ENCODE data around the gene KDM5B.
"Not testable (repeated sequence)": the region's sequence is repeated elsewhere in the genome, so short reads cannot be mapped to it uniquely, and the experiment has no call there.

Gene KDM5B

DNA sequence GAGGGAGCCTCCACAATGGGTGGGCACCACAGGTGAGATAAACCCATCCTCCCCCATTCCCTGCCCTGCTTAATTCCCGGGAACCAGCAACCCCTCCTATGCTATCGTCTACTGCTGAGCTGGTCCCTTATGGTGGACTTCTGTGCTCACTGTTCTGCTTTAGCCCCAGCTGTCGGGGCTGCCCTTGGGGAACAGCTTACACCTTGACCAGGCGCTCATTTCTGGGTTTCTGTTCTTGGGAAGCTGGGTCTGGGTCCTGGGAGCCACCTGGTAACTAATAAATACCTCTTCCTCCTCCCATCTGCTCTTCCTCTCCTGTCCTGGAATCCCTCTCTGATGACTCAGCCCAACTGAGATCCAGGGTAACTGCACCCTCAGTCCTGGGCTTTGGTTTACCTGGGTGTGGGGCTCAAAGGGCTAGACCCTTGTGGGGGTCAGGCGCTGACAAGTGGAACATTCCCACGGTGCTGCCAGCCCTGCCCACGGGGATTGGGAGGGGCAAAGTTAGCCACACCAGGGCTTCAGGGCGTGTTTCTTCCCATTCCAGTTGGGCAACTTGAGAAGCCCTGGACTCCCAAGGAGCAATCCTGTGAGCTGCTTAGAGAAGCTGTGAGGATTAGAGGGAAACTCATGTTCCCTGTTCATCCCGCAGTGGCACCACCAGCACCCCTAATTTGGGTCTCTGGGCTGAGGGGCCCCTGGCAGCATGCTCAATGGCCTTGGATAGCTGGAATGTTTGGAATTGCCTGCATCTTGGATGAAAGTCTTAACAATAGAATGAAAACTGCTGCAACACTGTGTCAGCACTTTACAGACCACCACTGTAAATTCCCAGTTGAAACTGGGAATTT lies 4.2 kb upstream of the KDM5B start:
- no peak for DNase-seq (ENCODE audit: low read depth in 2 of 2, low spot score in 1 of 2)

DNA sequence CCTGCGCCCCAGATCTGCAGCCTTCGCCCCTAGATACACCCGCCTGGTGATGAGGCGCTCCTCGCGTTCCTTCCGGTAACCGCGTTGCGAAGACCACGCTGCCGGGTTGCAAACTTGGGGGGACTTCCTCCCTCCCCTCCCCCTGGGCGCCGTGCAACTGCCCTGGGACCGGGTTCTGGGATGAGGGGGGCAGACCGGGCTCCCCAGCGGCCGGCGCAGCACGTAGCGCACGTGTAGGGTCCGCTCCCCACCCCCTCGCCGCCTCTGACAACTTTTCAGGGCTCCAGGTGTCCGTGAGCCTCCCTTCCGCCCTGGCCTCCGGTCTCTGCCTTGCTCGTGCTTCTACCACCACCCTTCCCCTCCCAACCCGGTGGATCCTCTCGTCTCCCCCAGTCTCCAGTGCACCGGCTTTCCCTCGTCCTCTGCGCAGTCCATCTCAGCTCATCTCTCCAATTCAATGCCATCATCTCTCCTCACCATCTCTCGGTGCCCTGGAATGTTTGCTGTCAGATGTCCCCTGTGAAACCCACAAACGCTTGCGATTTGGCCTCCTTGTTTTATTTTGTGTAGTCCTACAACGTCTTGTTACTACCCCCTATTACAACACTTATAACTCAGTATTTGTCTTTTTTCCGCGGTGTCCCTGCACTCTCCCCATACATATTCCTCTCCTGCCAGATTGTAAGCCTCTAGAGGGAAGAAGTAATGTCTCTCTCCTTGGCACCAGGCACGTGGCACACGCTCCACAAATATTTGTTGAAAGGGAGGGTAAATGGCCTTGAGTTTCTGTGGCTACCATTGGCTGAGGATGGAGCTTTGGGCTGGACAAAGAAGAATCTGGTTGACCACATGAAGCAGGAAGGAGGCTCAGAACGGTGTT lies 3.3 kb upstream of the KDM5B start:
- no peak for DNase-seq (ENCODE audit: low read depth in 2 of 2, low spot score in 1 of 2)

- DNase-seq (ENCODE audit: low read depth in 2 of 2, low spot score in 1 of 2) = peak; percentile 60 to 78
Measured at GRCh38 chr1:202810615-202811295, 2.5 kb upstream of the KDM5B start, which contains the start of gene PCAT6. Gene PCAT6, plus strand, starts transcription at chr1:202810954.

DNA sequence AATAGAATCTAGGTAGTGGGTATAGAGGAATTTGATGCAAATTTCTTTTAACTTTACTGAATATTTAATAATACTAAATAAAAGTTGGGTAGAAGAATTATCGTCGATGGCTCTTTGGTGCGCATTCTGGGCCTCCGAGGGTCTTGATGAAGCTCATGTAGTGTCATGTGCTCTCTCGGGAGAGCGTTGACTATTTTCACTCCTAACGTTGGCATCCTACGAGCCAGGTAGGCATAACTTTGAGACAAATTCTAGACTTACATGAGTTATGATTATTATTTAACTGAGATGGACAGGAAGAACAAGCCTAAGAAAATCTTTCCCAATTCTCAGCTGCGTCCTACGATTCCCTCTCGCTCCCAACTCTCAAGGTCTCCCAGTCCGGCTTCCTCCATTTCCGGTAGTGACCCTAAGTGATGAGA lies 2.0 kb upstream of the KDM5B start:
- DNase-seq (ENCODE audit: low read depth in 2 of 2, low spot score in 1 of 2) = no peak

DNA sequence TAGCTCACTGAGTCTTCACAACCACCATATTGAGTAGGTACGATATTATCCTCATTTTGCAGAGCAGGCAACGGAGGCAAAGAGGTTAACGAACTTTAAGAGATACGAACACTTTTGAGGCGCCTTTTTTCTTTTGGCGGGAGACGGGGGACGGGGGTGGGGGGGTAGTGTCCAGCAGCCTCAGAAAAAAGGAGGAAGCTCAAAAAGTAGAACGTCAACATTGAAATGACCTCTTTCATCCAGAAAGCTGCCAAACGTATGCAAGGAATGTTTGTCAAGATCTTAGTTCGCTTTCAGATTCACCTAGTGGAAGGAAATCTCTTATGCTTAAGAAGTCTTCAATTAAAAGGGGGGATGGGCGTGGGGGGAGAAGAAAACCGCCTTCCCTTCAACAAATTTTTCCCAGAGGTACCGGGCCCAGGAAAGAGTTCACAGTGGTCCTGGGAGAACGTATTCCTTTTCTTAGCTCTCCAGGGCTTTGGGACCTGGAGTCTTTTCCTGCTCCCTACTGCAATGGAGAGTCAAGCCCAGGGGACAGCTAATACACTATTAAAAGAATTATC lies 1.5 kb upstream of the KDM5B start:
- DNase-seq (ENCODE audit: low read depth in 2 of 2, low spot score in 1 of 2) = no peak

DNA sequence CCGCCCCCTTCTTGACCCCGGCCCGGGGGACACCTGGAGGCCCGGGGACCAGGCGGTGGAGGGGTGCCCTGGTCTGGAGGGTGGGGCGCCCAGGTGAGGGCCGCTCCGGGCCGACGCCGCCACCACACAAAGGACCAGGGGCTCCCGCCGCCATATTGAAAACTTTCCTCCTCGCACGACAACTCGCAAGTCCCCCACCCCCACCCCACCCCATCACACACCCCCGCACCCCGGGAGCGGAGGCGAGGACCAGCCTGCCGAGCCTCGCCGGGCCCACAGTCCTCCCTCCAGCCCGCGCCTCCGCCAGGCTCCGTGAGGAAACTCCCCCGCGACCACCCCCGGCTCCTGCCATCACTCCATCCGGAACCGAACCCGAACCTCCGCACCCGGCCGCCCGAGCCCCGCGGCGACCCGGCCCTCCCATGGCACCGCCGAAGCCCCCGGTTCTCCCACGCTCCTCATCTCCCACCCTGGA lies 733 bp downstream of the KDM5B start:
- peak in 1 of 2 donors; percentile 9 for DNase-seq (ENCODE audit: low read depth in 2 of 2, low spot score in 1 of 2)

GRCh38 chr1:202806845-202807450 lies 1.3 kb downstream of the KDM5B start:
- no peak for DNase-seq (ENCODE audit: low read depth in 2 of 2, low spot score in 1 of 2)

DNA sequence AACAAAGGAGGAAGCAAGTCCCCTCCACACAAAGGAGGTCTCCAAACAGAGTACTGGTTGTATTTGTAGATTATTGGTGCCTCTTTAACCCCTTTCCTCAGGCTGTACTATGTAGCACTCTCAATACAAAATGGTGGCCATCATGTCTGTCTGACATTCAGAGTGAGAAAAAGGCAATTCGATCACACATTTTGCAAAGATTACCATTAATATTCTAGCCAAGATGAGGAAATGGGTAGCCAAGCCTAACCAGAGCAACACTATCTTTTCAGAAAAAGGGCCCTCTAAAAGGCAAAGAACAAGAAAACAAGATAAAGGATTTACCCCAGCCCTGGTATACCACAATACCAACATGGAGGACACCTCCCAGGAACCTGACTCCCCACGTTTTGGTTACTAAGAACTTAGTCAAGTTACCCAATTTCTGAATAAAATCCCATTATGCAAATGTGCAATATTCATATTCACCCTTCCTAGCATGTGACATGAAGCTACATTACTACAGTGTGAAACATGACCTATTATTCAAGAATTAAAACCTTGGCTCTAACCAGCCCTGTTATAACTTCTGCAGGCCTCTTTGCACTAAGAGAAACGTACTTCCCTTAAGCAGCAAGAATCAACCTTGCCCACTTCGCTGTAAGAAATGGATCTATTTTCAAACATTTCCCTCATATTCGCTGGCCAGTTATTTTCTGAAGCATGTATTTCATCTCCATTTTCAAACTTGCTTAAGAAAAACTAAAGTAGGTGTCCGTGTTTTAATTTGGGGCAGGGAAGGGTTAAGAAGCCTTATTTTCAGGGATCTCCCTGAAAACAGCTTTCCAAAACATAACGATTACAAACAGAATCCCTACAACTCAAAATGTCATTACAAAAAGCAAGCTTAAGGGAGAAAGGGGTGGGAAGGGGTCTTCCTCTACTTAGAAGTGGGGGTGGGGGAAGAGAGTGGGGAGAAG lies 2.1 kb downstream of the KDM5B start:
- DNase-seq (ENCODE audit: low read depth in 2 of 2, low spot score in 1 of 2) = no peak

- DNase-seq (ENCODE audit: low read depth in 2 of 2, low spot score in 1 of 2) = no peak
Measured at GRCh38 chr1:202804126-202804525, 4.1 kb downstream of the KDM5B start.

GRCh38 chr1:202802998-202803932 lies 5.0 kb downstream of the KDM5B start:
- DNase-seq (ENCODE audit: low read depth in 2 of 2, low spot score in 1 of 2) = no peak

DNA sequence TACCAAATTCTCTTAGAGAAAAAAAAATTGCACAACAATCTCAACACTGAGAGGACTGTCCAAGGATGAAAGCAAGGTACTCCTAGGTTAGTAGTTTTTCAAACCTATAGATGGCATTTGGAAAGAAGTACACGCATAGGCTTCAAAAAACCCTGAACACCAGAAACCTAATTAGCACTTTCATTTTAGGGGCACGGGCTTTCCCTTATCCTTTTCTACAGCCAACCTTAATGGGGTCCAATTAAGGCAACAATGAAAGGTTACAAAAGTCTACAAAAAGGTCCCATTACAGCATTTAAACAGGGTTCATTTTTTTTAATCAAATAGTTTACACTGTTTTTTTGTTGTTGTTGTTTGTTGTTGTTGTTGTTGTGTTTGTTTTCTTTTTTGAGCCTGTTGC lies 6.2 kb downstream of the KDM5B start:
- no peak for DNase-seq (ENCODE audit: low read depth in 2 of 2, low spot score in 1 of 2)

DNA sequence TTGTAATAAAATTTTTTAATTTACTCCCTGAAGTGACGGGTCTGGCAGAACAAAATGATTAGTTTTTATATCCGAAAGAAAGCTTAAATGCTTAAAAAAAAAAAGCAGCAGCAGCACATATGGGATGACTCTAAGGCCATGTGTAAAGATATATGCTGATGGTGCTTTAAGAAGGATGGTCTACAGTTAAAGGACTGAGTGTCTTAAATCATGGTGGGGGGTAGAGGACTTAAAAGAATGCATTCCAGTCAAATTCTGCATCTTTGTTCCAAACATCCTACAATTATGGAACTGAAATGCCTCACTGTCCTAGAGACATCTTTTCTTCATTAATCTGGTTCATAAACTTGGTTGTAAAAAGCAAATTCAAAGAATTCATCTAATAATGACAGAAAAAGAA lies 7.0 kb downstream of the KDM5B start:
- no peak for DNase-seq (ENCODE audit: low read depth in 2 of 2, low spot score in 1 of 2)

DNA sequence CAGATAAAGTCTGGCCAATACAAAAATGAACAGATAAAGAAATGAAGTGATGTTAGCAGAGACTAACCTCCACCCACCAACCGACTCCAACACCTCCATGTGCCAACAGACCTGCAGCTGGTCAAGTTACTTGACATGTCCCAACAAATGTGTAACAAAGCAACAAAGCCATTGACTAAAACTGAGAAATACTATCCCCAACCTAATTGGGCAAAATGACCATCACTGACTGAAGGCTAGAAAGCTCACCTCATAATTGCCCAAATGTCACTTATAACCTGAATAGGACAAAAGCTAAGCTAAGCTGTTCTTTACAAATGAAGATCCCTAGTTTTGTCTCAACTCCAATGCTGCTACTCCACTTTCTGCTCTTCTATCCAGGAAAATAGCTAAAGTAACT lies 7.5 kb downstream of the KDM5B start:
- no peak for DNase-seq (ENCODE audit: low read depth in 2 of 2, low spot score in 1 of 2)

DNA sequence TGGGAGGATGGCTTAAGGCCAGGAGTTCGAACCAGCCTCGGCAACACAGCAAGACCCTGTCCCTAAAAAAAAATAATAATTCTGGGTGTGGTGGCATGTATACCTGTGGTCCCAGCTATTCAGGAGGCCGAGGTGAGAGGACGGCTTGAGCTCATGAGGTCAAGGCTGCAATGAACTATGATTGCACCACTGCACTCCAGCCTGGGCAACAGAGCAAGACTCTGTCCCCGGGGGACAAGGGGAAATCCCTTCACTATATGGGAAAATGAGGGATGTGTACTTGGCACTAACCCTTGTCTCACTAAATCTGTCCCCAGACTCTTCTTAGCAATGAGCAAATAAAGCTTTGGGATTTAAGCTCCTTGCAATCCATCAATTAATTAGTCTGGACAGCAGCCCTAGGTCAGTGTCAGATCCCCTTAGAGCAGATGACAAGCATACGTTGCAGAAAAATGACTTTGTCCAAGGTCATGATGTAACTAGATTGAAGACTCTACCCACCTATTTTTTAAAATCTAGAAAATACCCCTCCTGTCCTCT lies 9.4 kb downstream of the KDM5B start:
- DNase-seq (ENCODE audit: low read depth in 2 of 2, low spot score in 1 of 2) = no peak

GRCh38 chr1:202798260-202798659 lies 10.0 kb downstream of the KDM5B start:
- no peak for DNase-seq (ENCODE audit: low read depth in 2 of 2, low spot score in 1 of 2)

DNA sequence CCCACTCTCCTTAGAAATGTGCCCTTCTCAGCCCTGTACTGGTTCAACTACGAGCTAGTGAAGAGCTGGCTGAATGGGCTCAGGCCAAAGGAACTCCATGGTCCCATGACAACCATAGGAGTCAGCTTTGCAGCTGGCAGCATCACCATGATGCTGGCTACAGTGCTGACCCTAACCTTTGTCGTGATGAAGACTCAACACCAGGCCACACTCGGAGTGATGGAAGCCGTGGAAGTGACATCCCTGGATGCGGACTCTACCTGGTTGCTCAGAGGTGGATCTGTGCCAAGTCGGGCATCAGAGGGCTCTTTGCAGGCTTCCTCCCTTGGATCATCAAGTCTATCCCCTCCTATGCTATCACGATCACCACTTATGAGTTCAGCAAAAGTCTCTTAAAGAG lies 11.6 kb downstream of the KDM5B start:
- no peak for DNase-seq (ENCODE audit: low read depth in 2 of 2, low spot score in 1 of 2)

- DNase-seq (ENCODE audit: low read depth in 2 of 2, low spot score in 1 of 2) = not testable (repeated sequence)
Measured at GRCh38 chr1:202794931-202795330, 13.3 kb downstream of the KDM5B start.
